Activated CD4-positive, CD25-positive, alpha-beta regulatory T cell treated with anti-CD3 and anti-CD28 coated beads, Interleukin-2, amount 50 U/mL, for 72 hours (primary cell): ENCODE measurements around the gene ZCCHC18.
"Not testable (repeated sequence)": the region's sequence is repeated elsewhere in the genome, so short reads cannot be mapped to it uniquely, and the experiment has no call there.

Source experiments
- DNase-seq: peaks from one replicate; pipeline ENCODE4 v3.0.0; 2021

Gene ZCCHC18

DNA sequence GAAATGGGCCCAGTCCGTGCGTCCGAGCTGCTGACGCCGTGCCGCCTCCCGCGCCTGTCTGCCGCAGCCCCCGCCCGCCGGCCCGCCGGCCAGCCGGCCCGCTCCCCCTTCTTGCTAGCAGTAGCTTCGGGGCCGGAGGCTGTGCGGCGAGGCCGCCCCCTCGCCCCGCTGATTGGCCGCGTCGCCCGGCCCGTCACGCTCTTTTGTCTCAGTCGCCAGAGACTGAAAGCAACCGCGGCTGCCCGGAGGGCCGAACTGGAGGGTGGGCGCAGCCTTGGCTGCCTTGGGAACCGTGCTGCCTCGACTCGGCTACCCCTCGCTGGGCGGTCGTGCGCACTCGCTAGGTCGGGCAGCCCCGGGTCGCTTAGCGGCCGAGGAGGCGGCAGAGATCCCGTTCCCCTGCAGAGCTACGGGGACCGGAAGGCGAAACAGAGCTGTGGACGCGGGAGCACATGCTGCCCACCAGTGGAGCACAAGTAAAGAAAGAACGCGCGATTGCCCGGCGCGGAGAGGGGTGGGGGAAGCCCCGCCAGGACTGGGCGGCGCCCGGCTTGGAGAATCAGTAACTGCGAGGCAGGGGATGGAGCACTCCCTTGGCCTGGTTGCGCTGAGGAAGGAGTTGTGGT is at the start of gene ZCCHC18:
Gene ZCCHC18 (plus strand): TSS at position 198 of the 626 bp plus-strand sequence. CDS start 1,589 bp downstream, outside the sequence.
- peak; percentile 56 for DNase-seq

- not testable (repeated sequence) for DNase-seq
Measured at GRCh38 chrX:104062636-104063035, 49.7 kb upstream of the ZCCHC18 start.

DNA sequence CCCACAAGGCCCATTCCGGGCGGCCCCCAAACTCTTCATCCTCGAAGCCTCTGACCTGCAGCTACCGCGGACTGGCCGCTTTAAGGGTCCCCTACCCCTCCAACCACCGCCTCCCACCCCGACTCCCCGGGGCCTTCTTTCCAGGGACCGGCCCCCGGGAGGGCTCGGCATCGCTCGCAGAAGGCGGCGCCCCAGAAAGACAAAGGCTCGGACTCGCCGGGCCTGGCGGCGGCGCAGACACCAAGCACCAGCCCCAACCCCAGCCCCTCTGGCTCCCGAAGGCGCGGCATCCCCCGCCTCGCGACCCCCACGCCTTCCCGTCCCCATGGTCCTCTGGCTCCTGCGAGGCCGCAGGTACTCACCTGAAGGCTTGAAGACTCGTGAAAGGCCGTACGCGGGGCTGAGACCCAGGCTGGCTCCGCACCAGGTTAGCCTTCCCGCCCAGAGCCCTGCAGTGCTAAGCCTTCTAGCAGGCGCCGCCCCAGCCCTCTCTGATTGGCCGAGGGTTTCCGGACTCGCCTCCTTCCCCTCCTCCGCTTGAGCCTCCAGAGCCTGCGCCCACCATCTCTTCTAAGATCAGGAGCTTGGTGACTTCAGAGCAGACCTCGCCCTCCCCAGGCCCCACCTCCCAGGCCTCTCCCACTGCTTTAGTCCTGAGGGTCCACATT is 36.4 kb upstream of the ZCCHC18 start, which contains the start of gene TMSB15C:
Gene TMSB15C (minus strand): TSS at position 459 of the 668 bp plus-strand sequence.
- DNase-seq: not testable (repeated sequence)

DNA sequence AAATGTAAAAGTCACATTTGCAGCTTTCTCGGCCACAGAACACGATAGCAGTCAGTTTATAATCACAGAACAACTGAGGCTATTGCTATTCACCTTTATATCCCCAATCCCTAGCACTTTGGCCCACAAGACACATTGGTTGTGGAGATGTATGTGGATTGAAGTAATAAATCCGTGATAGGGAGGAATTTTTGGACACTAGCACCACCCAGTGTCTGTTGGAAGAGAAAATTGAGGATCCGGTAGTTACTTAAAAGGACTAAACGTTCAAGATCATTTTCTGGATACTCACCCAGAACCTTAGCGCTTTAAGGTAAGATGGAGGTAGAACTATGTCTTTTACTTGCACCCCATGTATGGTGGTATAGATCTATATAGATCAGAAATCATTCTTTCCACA is 34.5 kb upstream of the ZCCHC18 start:
- not testable (repeated sequence) for DNase-seq

DNA sequence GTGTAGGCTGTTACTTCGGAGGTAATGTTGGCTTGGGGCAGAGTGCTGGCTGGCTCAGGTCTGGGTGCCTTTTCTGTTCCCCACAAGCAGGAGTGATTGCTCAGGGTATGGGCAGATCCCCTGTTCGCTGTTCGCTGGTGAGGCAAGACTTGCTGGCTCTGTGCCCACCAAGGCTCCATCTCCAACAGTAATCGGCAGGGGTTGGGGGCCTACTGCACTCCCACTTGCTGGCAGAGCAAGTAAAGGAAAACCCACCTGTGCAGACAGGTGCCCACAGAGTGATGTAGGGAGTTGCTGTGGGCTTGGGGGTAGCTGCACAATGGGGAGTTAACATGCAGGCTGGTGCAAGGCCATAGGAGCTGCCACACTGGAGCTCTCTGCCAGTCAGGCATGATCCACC is 28.3 kb upstream of the ZCCHC18 start:
- no peak for DNase-seq

DNA sequence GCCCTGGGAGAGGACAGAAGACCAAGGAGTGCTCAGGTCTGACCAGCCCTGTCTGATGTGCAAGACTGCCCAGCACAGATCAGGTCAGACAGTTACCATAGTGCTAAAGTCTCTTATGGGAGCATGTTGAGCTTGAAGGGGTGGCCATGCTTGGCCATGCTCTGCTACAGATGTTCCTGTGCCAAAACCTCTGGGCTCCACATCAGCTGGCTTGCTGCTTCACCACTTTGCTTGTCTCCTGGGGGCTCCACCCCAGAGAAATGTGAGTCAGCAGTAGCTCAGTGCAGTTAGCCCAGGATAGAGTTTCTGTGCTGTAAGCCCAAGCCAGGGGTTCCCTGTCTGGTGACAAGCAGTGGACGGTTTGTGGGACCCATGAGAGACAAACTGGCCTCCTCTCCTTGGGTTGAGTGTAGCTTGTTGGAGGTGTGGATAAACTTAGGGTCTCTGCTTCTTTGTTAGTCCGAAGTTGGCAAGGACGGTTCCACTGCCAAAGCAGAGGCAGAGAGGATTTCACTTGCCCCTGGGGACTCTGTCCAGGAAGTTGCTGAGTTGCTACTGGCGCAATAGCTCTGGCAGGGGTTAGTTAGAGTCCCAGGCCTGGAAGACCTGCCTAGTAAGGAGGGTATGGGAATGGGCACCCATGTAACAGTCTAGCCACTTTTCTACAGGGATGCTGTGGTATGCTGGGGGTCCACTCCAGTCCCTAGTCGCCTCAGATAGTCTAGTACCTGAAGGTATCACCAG is 27.6 kb upstream of the ZCCHC18 start:
- DNase-seq: no peak

GRCh38 chrX:104085477-104085876 is 26.8 kb upstream of the ZCCHC18 start:
- no peak for DNase-seq

DNA sequence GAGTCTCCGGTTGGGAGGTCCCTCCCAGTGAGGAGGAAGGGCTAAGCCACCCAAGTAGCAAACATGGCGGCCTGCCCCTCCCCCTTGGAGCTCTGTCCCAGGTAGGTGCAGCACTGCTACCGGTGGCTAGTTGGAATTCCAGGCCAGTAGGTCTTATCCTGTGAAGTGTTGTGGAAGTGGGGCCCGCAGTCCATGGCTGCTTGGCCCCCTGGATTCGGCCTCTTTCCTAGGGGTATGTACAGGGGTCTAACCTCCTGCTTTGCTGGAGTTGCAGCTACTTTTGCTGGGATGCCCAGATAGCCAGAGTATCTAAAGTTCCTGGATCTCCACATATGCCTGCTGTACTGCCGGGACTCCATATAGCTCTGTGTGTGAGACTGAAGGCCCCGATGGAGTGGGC is 26.4 kb upstream of the ZCCHC18 start:
- no peak for DNase-seq

DNA sequence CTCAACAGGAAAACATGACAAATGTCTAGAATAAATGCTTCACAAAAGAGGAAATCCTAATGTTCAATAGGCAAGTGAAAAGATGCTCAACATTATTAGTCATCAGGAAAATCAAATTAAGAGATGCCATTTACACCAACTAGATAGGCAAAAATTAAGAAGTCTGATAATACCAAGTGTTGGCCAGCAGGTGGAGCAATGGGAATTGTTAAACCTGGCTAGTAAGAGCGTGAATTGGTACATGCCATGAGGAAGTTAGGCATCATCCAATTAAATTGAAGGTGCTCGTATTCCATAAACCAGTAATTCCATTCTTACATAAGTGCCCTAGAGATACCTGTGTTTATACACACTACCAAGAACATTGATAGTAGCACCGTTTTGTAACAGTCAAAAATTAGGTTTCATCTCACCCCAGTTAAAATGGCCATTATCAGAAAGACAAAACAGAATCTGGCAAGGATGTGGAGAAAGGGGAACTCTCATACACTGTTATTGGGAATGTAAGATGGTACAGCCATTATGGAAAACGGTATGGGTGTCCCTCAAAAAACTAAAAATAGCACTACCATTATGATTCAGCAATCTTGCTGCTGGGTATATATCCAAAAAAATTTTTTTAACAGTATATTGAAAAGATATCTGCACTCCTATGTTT is 14.0 kb upstream of the ZCCHC18 start:
- DNase-seq: no peak

DNA sequence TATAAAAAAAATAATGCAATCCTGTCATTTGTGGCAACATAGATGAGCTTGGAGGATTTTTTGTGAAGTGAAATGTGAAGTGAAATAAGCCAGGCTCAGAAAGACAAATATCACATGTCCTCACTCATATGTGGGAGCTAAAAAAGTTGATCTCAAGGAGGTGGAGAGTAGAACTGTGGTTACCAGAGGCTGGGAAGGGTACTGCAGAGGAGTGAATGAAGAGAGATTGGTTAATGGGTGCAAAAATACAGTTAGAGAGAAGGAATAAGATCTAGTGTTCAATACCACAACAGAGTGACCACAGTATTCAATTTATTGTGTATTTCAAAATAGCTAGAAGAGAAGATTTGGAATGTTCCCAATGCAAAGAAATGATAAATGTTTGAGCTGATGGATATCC is 13.4 kb upstream of the ZCCHC18 start:
- no peak for DNase-seq

GRCh38 chrX:104104676-104105075 is 7.6 kb upstream of the ZCCHC18 start:
- no peak for DNase-seq

GRCh38 chrX:104105330-104106262 is 6.7 kb upstream of the ZCCHC18 start:
- no peak for DNase-seq

DNA sequence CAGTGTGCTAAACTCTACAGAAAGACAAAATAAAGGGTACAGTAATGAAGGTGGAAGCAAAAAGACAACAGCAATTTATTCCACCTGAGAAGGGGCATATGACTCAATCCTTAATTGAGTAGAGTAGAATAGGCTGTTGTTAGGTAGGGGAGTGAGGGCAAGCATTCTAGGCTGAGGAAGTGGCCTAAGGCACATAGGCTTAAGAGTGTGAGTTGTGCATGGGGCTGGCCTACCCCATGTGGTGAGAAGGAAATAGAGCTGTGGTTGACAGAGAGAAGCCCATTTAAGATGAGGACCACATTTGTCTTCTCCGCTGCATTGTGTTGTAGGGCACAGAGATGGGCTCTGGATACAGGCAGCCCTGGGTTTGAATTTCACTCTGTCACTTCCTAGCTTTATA is 3.4 kb upstream of the ZCCHC18 start:
- DNase-seq: no peak

DNA sequence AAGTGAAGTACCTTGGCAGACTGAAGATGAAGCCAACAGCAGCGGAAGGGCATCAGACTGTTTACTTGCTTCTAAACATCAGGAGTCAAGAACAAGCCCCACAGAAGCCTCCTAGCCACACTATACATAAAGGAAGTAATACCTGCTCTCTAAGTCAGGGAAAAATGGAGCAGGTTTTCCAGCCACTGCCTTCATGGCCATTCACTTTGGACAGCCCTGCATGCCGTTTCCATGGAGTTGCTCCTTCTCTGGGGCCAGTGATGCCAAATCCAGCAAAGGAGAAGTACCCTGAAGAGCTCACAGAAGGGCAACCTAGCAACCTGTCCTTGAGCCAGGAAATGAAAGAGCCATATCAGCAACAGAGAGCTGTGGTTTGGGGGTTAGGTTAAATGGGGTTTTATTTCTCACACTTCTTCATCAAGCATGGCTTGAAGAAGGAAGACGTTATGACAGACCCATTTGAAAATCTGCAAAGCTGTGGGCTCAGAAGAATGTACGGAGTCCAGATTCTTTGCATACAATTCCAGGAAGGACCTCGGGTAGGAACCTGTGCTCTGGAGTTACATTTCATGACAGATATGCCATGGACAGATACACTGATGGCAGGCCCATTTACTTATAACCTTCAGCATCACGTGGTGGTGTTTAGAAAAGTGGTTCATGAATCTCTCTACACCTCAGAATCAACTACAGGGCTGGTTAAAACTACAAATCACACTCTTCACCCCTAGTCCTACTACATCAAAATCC is 1.7 kb upstream of the ZCCHC18 start:
- not testable (repeated sequence) for DNase-seq

DNA sequence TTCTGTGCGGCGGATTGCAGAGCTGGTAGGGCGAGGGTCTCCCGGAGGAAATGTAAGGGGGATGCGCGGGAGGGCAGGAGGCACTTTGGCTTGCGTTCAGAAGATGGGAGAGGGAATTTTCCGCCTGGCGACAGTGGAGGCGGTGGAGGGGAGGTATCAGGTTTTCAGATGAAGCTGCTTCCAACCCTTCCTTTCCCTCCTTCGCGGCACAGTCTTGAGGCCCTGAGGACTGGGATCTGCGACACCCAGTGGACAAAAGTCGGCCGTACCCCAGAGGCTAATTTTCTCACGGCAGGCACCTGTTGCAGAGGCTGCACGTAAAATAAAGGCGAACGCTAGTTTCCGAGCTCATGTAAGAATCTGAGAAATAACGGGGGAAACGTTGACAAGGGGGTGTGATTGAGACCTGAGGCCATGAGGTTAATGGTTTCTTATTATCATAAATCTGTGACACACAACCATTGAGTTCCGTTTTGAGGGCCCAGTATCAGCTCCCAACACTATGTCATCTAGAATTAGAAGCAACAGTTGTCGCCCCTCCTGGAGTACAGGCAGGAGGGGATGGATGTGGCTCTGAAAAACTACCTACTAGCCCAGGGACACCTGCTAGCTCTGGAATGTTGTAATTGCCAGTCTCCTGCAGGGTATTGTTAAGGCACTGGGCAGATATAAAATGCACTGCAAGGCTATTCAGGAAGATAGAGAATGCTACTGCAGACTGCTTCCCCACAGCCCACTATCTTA is 1.1 kb downstream of the ZCCHC18 start:
- DNase-seq: peak; percentile 42

DNA sequence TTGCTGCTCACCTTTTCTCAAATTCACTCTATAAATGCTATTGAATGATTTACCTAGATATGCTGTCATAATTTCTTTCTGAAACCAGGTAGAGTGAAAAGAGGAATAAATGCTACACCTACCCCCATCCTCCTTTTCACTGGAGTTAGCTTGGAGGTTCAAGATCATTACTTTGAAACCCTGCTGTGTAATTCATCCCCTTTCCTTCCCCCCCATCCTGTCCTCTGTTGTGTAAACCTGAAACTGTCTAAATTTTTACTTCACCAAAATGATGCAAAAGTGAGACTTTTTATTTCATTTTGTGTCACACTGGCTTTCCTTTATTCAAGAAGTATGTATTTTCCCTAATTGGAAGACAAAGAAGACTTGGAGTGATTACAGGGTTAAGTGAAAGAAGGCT is 5.4 kb downstream of the ZCCHC18 start:
- no peak for DNase-seq

GRCh38 chrX:104118765-104119164 is 6.4 kb downstream of the ZCCHC18 start:
- no peak for DNase-seq

GRCh38 chrX:104122829-104123228 is 10.5 kb downstream of the ZCCHC18 start:
- no peak for DNase-seq

DNA sequence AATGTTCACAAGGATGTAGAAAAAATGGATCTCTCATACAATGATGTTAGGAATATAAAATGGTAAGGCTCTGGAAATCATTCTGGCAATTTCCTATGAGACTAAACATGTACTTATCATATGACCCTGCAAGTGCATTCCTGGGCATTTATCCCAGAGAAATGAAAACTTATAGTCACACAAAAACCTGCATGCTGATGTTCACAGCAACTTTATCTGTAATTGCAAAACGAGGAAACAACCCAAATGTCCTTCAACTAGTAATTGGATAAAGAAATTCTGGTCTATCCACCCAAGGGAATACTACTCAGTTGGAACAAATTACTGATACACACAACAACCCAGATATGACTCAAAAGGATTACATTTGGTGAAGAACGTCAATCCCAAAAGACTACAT is 14.5 kb downstream of the ZCCHC18 start:
- DNase-seq: no peak

- no peak for DNase-seq
Measured at GRCh38 chrX:104130808-104131207, 18.5 kb downstream of the ZCCHC18 start.
